H9 (cell line): Measurements from ENCODE around the gene NPTN. TPM values are rescaled to one million over a fixed set of nuclear protein-coding genes. Genes with fewer than 3 reads are reported as not detected.

ENCODE experiments used
- DNase-seq: peaks from one replicate; pipeline ENCODE4 v3.0.0-alpha.2; 2017
- H2AFZ ChIP-seq: one replicate; pipeline ENCODE4 v1.6.1; 2013; ENCODE audit warnings: mild to moderate bottlenecking, low read length, control low read depth, moderate library complexity
- H2AK5ac ChIP-seq: 2 replicates; pipeline ENCODE4 v1.6.1; 2013; ENCODE audit warnings: low read length, control low read depth, mixed read lengths; ENCODE audit not compliant: insufficient read length
- H2BK120ac ChIP-seq: one replicate; pipeline ENCODE4 v1.6.1; 2013; ENCODE audit warnings: low read depth, mild to moderate bottlenecking, low read length, control low read depth, inconsistent platforms; ENCODE audit not compliant: poor library complexity, severe bottlenecking
- H2BK12ac ChIP-seq: 2 replicates; pipeline ENCODE4 v1.6.1; 2013; ENCODE audit warnings: low read length, control low read depth, mixed read lengths, low read depth; ENCODE audit not compliant: insufficient read length
- H2BK15ac ChIP-seq: 2 replicates; pipeline ENCODE4 v1.6.1; 2013; ENCODE audit warnings: low read depth, low read length, control low read depth
- H2BK20ac ChIP-seq: one replicate; pipeline ENCODE4 v1.6.1; 2013; ENCODE audit warnings: low read depth, mild to moderate bottlenecking, low read length, control low read depth, inconsistent platforms; ENCODE audit not compliant: poor library complexity, severe bottlenecking
- H2BK5ac ChIP-seq: 2 replicates; pipeline ENCODE4 v1.6.1; 2013; ENCODE audit warnings: low read length, control low read depth, mixed read lengths; ENCODE audit not compliant: insufficient read length
- H3K14ac ChIP-seq: 2 replicates; pipeline ENCODE4 v1.6.1; 2013; ENCODE audit warnings: low read length, control low read depth; ENCODE audit not compliant: insufficient read depth
- H3K18ac ChIP-seq: 2 replicates; pipeline ENCODE4 v1.6.1; 2013; ENCODE audit warnings: low read depth, mild to moderate bottlenecking, mixed read lengths, low read length, control low read depth; ENCODE audit not compliant: insufficient read length
- H3K23ac ChIP-seq: 2 replicates; pipeline ENCODE4 v1.6.1; 2013; ENCODE audit warnings: low read length, control low read depth, mixed read lengths, low read depth; ENCODE audit not compliant: insufficient read length
- H3K23me2 ChIP-seq: 2 replicates; pipeline ENCODE4 v1.6.1; 2013; ENCODE audit warnings: low read depth, mild to moderate bottlenecking, mixed read lengths, low read length, control low read depth; ENCODE audit not compliant: insufficient read length, poor library complexity, severe bottlenecking
- H3K27ac ChIP-seq: 2 replicates; pipeline ENCODE4 v1.5.1; 2013; ENCODE audit warnings: low read length, control low read depth, mixed read lengths, low read depth; ENCODE audit not compliant: insufficient read length
- H3K27me3 ChIP-seq: 2 replicates; pipeline ENCODE4 v1.6.1; 2013; ENCODE audit warnings: low read length, control low read depth, inconsistent platforms; ENCODE audit not compliant: insufficient read depth
- H3K4ac ChIP-seq: 2 replicates; pipeline ENCODE4 v1.6.1; 2013; ENCODE audit warnings: low read depth, mild to moderate bottlenecking, control low read depth, inconsistent platforms, low read length, moderate library complexity
- H3K4me1 ChIP-seq: 2 replicates; pipeline ENCODE4 v1.6.1; 2013; ENCODE audit warnings: low read length, control low read depth, inconsistent platforms; ENCODE audit not compliant: insufficient read depth
- H3K4me2 ChIP-seq: 2 replicates; pipeline ENCODE4 v1.6.1; 2013; ENCODE audit warnings: low read length, control low read depth, mixed read lengths; ENCODE audit not compliant: insufficient read length, insufficient read depth
- H3K56ac ChIP-seq: 2 replicates; pipeline ENCODE4 v1.6.1; 2013; ENCODE audit warnings: low read depth, mild to moderate bottlenecking, mixed read lengths, low read length, control low read depth; ENCODE audit not compliant: insufficient read length
- H3K79me1 ChIP-seq: 2 replicates; pipeline ENCODE4 v1.6.1; 2013; ENCODE audit warnings: low read depth, mild to moderate bottlenecking, moderate library complexity, low read length, control low read depth, inconsistent platforms; ENCODE audit not compliant: insufficient read depth, poor library complexity, severe bottlenecking
- H3K79me2 ChIP-seq: 2 replicates; pipeline ENCODE4 v1.6.1; 2013; ENCODE audit warnings: low read length, control low read depth, inconsistent platforms; ENCODE audit not compliant: insufficient read depth
- H3K9ac ChIP-seq: 2 replicates; pipeline ENCODE4 v1.6.1; 2013; ENCODE audit warnings: low read length, control low read depth, mixed read lengths; ENCODE audit not compliant: insufficient read length; ENCODE audit errors: extremely low read depth
- H3K9me3 ChIP-seq: one replicate; pipeline ENCODE4 v1.6.1; 2013; ENCODE audit warnings: low read depth, low read length, inconsistent platforms; ENCODE audit not compliant: control insufficient read depth
- H3T11ph ChIP-seq: one replicate; pipeline ENCODE4 v1.6.1; 2013; ENCODE audit warnings: mild to moderate bottlenecking, low read length, control low read depth, inconsistent platforms
- H4K20me1 ChIP-seq: one replicate; pipeline ENCODE4 v1.6.1; 2013; ENCODE audit not compliant: control insufficient read depth, insufficient read length, insufficient read depth
- H4K5ac ChIP-seq: 2 replicates; pipeline ENCODE4 v1.6.1; 2013; ENCODE audit warnings: low read depth, mild to moderate bottlenecking, mixed read lengths, low read length, control low read depth; ENCODE audit not compliant: insufficient read length
- H4K8ac ChIP-seq: replicated peaks from 2 replicates; pipeline ENCODE4 v1.6.1; 2013; ENCODE audit warnings: low read length, control low read depth, mixed read lengths, low read depth; ENCODE audit not compliant: insufficient read length
- H4K91ac ChIP-seq: 2 replicates; pipeline ENCODE4 v1.6.1; 2013; ENCODE audit warnings: low read depth, mild to moderate bottlenecking, moderate library complexity, mixed read lengths, low read length, control low read depth; ENCODE audit not compliant: insufficient read length
- H3K27ac Mint-ChIP-seq, 3 experiments: 2 replicates in 2 of 3; 3 replicates in 1 of 3; pipeline ENCODE4 v1.8.0; 2020 to 2021; ENCODE audit warnings: mixed read lengths in 3 of 3, mild to moderate bottlenecking in 1 of 3, moderate library complexity in 1 of 3
- H3K27me3 Mint-ChIP-seq: 2 replicates; pipeline ENCODE4 v1.8.0; 2021; ENCODE audit warnings: low read depth, mild to moderate bottlenecking, moderate library complexity, mixed read lengths
- H3K36me3 Mint-ChIP-seq, 3 experiments: 2 replicates in 2 of 3; 3 replicates in 1 of 3; pipeline ENCODE4 v1.8.0; 2020 to 2021; ENCODE audit warnings: low read depth in 3 of 3, mixed read lengths in 3 of 3; ENCODE audit not compliant: insufficient read depth in 1 of 3
- H3K4me1 Mint-ChIP-seq, 2 experiments: 2 replicates each; pipeline ENCODE4 v1.8.0; 2020; ENCODE audit warnings: mixed read lengths in 2 of 2
- H3K4me3 Mint-ChIP-seq, 2 experiments: 2 replicates in 1 of 2; 3 replicates in 1 of 2; pipeline ENCODE4 v1.8.0; 2020 to 2021; ENCODE audit warnings: mild to moderate bottlenecking in 2 of 2, mixed read lengths in 2 of 2, moderate library complexity in 1 of 2
- H3K9me3 Mint-ChIP-seq, 2 experiments: 2 replicates in 1 of 2; 3 replicates in 1 of 2; pipeline ENCODE4 v1.8.0; 2020; ENCODE audit warnings: mild to moderate bottlenecking in 2 of 2, mixed read lengths in 2 of 2, moderate library complexity in 1 of 2
- CTCF ChIP-seq: fragments of 200-600 bp; sonication (generic); conservative IDR thresholded peaks from 3 replicates; pipeline ENCODE4 v1.8.0; 2021; ENCODE audit warnings: antibody characterized with exemption, mild to moderate bottlenecking
- WGBS: extraction: QIAGEN DNeasy Blood & Tissue Kit; methylation state at CpG from one replicate; pipeline ENCODE4 v1.1.7; 2013; ENCODE audit warnings: missing lambda C conversion rate, low lambda C conversion rate, mixed read lengths; ENCODE audit not compliant: insufficient read length; ENCODE audit errors: extremely low coverage; 5-methylcytosine and 5-hydroxymethylcytosine counted together
- total RNA-seq: library from RNA; stranded (reverse); gene quantifications from 2 replicates; pipeline ENCODE4 v1.2.1, GENCODE V29; 2021

The NPTN gene
- total RNA-seq, 1 experiment from 2014 or later: 89.1 TPM

GRCh38 chr15:73677733-73678132 is 44.5 kb upstream of the NPTN start:
- Histone ChIP-seq H3K23me2 (no peaks in the 10 kb centered on the region), H4K91ac (no peak overlapping the region), H2BK120ac (no peak overlapping the region), H3K9ac (no peak overlapping the region), H3K27ac (no peak overlapping the region), H2BK5ac (no peak overlapping the region), H3K14ac (no peak overlapping the region; the same call in 1 of the 2 replicates), H4K5ac (no peak overlapping the region), H3K27me3 (no peaks in the 10 kb centered on the region), H3K79me2 (no peaks in the 10 kb centered on the region), H2AK5ac (no peak overlapping the region), H3K23ac (no peak overlapping the region), H3K4ac (no peak overlapping the region), H4K8ac (no peak overlapping the region), H3K4me2 (no peak overlapping the region), H2AFZ (no peak overlapping the region), H4K20me1 (no peaks in the 10 kb centered on the region), H2BK20ac (no peak overlapping the region), H3K9me3 (no peaks in the 10 kb centered on the region), H3K56ac (no peak overlapping the region), H3K79me1 (no peaks in the 10 kb centered on the region), H2BK12ac (no peak overlapping the region), H3K18ac (no peak overlapping the region), H3T11ph (no peak overlapping the region), H2BK15ac (no peak overlapping the region; the same call in 1 of the 2 replicates), H3K4me1 (no peaks in the 10 kb centered on the region)
- H3K9me3 Mint-ChIP-seq: no peaks in the 10 kb centered on the region
- no peak for DNase-seq
- no peak overlapping the region for H3K27ac Mint-ChIP-seq
- no peak for TF ChIP-seq CTCF
- peaks cover 3% of the 10 kb centered on the region for H3K27me3 Mint-ChIP-seq
- no peak overlapping the region for H3K4me3 Mint-ChIP-seq
- no CpG with 5 or more reads among the region's 2 CpGs for WGBS
- no peaks in the 10 kb centered on the region for H3K36me3 Mint-ChIP-seq
- H3K4me1 Mint-ChIP-seq: peaks cover 6 to 11% of the 10 kb centered on the region in 2 experiments
